SKM-1 (cell line): Measurements from ENCODE around the gene ZNF570.

Source experiments
- DNase-seq: peaks from one replicate; lab custom pipeline; 2025; ENCODE audit not compliant: unreplicated experiment; lab: John Stamatoyannopoulos, UW

ZNF570 gene

DNA sequence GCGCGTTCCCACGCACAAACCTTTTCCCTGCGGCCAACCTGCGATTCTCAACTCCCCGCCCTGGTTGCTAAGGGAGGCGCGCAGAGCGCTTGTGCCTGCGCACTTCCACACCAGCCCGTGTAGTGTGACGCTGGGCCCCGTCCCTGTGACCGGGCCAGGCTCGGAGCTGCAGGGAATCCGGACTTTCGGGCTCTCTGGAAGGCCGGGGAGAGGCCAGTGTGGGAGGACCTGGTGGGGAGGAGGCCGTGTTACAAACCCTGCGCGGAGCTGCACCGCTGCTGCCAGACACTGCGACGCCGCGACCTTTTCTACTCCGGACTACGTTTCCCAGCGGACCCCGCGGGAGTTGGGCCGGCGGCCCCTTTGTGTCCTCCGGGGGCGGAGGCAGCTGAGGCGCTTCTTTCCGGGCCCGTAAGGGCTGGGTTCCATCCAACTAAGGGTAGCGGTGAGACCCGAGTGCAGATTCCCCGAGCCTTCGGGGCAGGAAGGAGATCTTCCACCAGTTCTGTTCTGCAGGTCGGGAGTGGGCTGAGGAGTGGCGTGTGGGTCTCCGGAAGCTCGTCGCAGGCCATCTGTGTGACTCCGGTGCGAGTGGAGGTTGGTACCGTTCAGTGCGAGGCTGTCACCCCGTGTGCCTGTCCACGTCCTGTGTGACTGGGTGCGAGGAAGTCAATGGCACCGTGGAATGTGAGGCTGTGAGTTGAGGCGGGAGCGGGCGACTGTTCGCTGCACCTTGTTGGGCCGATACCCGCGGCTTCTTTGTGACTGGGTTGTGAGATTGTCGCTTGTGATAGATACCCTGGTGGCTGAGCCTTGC, at the start of gene ZNF570:
Gene ZNF570, plus strand, starts transcription at position 396 of the 817 bp plus-strand sequence. CDS start 999 bp downstream, outside the sequence.
- peak; percentile 65 for DNase-seq

DNA sequence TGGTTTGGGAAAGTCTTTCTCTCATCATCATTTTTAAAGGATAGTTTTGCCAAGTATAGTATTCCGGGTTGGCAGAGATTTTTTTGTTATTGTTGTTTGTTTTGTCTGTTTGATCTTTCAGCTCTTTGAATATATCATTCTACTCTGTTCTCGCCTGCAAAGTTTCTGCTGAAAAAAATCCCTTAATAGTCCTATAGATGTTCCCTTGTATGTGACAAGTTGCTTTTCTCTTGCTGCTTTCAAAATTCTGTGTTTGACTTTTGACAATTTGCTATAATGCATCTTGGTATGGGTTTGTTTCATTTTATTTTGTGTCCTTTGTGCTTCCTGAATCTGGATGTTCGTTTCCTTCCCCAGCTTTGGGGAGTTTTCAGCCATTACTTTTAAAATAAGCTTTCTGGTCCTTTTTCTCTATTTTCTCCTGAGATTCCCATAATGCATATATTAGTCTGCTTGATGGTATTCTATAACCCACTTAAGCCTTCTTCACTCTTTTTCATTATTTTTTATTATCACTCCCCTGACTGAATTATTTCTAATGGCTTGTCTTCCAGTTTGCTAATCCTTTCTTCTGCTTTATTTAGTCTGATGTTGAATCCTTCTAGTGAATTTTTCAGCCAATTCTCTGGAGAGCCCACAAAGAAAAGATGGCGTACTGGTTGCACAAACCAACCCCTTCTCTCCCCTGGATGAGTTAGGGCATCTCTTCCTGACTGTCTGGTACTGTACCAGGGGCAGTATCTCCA, 16.5 kb upstream of the ZNF570 start:
- no peak for DNase-seq

- no peak for DNase-seq
Observed at GRCh38 chr19:37466277-37466797, 2.8 kb upstream of the ZNF570 start.

DNA sequence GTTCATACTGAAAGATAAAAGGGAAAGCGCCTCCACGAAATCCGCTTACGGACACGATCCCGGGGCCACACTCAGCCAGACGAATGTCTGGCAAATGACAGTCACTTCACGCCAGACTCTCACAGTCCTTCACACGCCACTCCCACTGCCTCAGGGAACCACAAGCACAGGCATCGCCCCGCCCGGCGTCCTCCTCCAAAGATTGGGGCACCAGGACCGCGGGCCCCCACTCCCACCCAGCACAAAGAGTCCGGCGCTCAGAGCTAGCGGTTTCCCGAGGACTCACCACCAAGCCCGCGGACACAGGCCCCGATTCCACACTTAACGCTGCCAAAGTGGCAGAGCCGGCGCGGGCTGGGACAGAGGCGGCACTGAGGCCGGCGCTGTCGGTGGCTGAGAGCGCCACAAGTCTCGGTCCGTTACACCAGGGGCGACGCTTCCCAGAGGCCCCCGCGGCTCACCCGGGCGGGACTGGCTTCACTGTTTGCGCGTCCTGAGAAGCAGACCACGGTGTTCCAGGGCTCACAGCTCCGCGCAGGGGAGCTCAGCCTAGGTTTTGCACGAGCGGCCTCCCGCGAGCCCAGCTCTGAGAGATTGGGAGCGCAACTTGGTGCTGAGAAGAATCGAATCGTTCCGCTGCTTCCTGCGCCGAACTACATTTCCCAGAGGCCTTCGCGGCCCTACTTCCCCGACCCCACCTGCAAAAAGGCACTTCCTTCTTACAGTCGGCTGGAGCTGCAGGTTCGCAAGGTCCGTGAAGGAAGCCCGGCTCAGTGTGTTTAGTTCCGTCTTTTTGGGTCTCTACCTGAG, 2.2 kb upstream of the ZNF570 start, which contains the start of gene ZNF569:
Gene ZNF569, minus strand, starts transcription at position 647 of the 810 bp plus-strand sequence. CDS start 22,523 bp downstream, outside the sequence.
- DNase-seq, result peak; percentile 88

- DNase-seq, result no peak
Observed at GRCh38 chr19:37467608-37468090, 1.5 kb upstream of the ZNF570 start.

DNA sequence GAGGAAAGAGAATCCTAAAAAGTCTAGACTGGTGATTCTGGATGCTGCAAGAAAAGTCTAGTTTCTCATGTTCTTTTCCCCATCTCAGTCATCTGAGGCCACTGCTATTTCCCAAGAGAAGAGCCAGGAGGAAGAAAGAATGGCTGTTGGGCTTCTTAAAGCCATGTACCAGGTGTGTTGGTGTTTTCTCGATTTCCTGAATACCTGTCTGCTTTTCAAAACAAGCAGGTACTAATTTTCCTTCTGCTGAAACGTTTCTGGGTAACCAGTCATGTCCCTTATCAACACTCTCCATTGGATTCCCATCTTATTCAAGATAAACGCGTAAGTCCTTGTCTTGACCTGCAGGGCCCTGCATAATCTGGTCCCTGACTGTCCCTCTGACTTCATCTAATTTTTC, 1.1 kb downstream of the ZNF570 start:
- DNase-seq, result no peak

GRCh38 chr19:37472165-37472564, 3.0 kb downstream of the ZNF570 start:
- no peak for DNase-seq

GRCh38 chr19:37484406-37485168, 15.4 kb downstream of the ZNF570 start:
- DNase-seq, result no peak

- DNase-seq, result no peak
Observed at GRCh38 chr19:37492213-37492612, 23.1 kb downstream of the ZNF570 start.

DNA sequence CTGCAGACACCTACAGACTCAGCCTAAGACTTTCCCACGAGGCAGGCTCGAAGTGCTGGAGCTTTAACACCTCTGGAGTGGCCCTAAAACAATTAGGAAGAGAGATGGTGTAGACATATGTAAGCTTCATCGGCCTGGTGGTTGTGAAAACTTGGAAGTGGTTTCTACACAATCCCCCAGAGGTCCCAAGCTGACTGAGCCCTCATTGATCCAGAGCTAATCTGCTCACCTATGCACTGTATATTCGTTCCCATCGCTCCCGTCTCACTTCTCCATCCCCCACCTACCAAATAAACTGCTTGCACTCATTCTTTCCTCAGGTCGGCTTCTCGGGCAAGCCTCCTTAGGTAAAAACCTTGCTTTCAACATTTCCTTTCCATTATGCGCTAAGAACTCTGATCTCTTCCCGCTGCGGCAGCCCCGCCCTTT, 36.8 kb downstream of the ZNF570 start:
- no peak for DNase-seq

- DNase-seq, result no peak
Observed at GRCh38 chr19:37506387-37507166, 37.4 kb downstream of the ZNF570 start, which contains the start of gene ZNF793. Gene ZNF793, plus strand, starts transcription at chr19:37506939. Its CDS starts 16,501 bp downstream, at chr19:37523440.

DNA sequence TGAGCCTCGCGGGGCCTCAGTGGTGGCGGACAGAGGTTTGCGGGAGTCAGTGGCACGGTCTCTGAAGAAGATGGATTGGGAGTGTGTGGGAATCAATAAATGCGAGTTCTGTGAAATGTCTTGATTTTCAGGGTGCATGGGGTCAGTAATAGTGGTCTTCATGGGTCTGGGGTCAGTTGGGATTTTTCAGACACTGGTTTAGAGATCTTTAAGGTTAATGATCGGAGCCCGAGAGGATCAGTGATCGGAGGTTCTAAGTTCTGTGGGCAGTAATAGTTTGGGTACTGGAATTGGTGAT, 38.0 kb downstream of the ZNF570 start:
- no peak for DNase-seq

- no peak for DNase-seq
Observed at GRCh38 chr19:37511186-37511585, 42.0 kb downstream of the ZNF570 start.

DNA sequence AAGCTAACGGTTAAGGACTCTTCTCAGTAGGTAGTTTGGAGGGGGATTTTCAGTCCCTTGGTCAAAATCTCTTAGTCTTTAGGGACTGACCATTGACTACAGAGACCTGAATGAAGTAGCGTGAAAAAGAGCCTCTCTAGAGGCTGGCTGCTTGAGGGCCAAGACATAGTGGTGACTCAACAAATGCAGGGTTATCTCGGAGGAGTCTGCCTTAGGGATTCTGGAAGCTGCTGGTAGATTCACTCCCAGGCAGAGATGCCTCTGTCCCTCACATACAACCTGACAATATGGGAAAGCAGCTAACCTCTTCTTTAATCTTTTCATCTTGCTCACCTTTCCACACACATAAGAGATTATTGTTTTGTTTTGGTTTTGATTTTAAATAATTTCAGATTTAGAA, 42.7 kb downstream of the ZNF570 start:
- no peak for DNase-seq

- DNase-seq, result no peak
Observed at GRCh38 chr19:37513397-37513796, 44.2 kb downstream of the ZNF570 start.

DNA sequence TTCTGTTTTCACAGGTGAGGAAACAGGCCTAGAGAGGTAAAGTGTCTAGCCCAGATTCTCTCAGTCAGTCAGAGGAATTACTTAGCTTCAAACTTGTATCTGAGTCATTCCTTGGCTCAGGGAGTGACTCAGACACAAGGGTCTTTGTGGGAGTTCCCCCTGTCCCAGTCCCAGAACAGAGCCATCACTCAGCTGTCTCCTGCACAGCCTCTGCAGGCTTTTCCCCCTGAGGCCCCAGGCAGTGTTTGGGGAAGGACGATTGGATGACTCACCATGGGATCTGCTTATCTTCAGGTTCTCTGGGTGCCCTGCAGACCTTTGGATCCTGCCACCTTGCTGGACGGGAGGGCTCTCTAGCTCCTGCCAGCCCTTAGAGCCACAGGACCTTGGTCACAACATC, 50.7 kb downstream of the ZNF570 start:
- no peak for DNase-seq

- DNase-seq, result no peak
Observed at GRCh38 chr19:37537391-37537947, 68.3 kb downstream of the ZNF570 start.
